GM21576 (cell line): ENCODE measurements around the gene GDPD2.
"Not testable (repeated sequence)": the region's sequence is repeated elsewhere in the genome, so short reads cannot be mapped to it uniquely, and the experiment has no call there.

Experiments used
- ATAC-seq: cut with Tn5 transposase; IDR thresholded peaks from one replicate; pipeline ENCODE4 v1.9.1; 2021; ENCODE audit warnings: mild to moderate bottlenecking, moderate library complexity; ENCODE audit not compliant: unreplicated experiment

GDPD2 gene

GRCh38 chrX:70422851-70423341 lies at the start of gene GDPD2:
TSS of gene GDPD2 (plus strand) at chrX:70423314. CDS start at chrX:70424985, 1,671 bp downstream.
- no peak for ATAC-seq

GRCh38 chrX:70386235-70386634 lies 36.9 kb upstream of the GDPD2 start:
- no peak for ATAC-seq

- ATAC-seq: no peak
These were observed 24.2 kb upstream of the GDPD2 start for GRCh38 chrX:70398899-70399298.

GRCh38 chrX:70400181-70400580 lies 22.9 kb upstream of the GDPD2 start:
- ATAC-seq: not testable (repeated sequence)

GRCh38 chrX:70402721-70403120 lies 20.4 kb upstream of the GDPD2 start:
- no peak for ATAC-seq

- ATAC-seq: no peak
These were observed 18.1 kb upstream of the GDPD2 start for GRCh38 chrX:70405003-70405402.

- no peak for ATAC-seq
These were observed 12.2 kb upstream of the GDPD2 start for GRCh38 chrX:70410921-70411320.

- ATAC-seq: no peak
These were observed 11.6 kb upstream of the GDPD2 start for GRCh38 chrX:70411475-70411874.

- no peak for ATAC-seq
These were observed 1.5 kb upstream of the GDPD2 start for GRCh38 chrX:70421618-70422017.

GRCh38 chrX:70423936-70424675 lies 992 bp downstream of the GDPD2 start:
- no peak for ATAC-seq

GRCh38 chrX:70424801-70425200 lies 1.7 kb downstream of the GDPD2 start:
- no peak for ATAC-seq

- ATAC-seq: no peak
These were observed 3.5 kb downstream of the GDPD2 start for GRCh38 chrX:70426286-70427278.

GRCh38 chrX:70427365-70427764 lies 4.3 kb downstream of the GDPD2 start:
- ATAC-seq: no peak

GRCh38 chrX:70429759-70430158 lies 6.6 kb downstream of the GDPD2 start:
- ATAC-seq: no peak

- no peak for ATAC-seq
These were observed 10.1 kb downstream of the GDPD2 start for GRCh38 chrX:70432936-70433847.

GRCh38 chrX:70433848-70434351 lies 10.8 kb downstream of the GDPD2 start:
- peak; percentile 60 for ATAC-seq

- ATAC-seq: peak; percentile 55
These were observed 11.3 kb downstream of the GDPD2 start for GRCh38 chrX:70434352-70434866.

- ATAC-seq: no peak
These were observed 11.9 kb downstream of the GDPD2 start for GRCh38 chrX:70434914-70435586.

GRCh38 chrX:70436343-70436742 lies 13.2 kb downstream of the GDPD2 start:
- no peak for ATAC-seq

- ATAC-seq: no peak
These were observed 13.9 kb downstream of the GDPD2 start for GRCh38 chrX:70437011-70437410.
